Right lobe of liver (tissue), 4 donors: ENCODE data around the gene NEB.
"Not testable (repeated sequence)": the region's sequence is repeated elsewhere in the genome, so short reads cannot be mapped to it uniquely, and the experiment has no call there.

Source experiments
- POLR2A ChIP-seq: fragments of 450-650 bp; IDR thresholded peaks from one replicate; pipeline ENCODE4 v1.6.1; 2017; ENCODE audit warnings: antibody characterized with exemption, mild to moderate bottlenecking
- TF ChIP-seq, protein P1 (sequence below), 4 donors: fragments of 200-600 bp in 3 of 4; fragments of 450-650 bp in 1 of 4; IDR thresholded peaks; one replicate each; pipeline versions ENCODE4 v1.5.1 to v1.8.0; 2016 to 2022; ENCODE audit warnings: antibody characterized with exemption in 4 of 4, mild to moderate bottlenecking in 2 of 4
- donor health status: DM: no; HTN: no; CAD: no.
- donor health status: DM: no; HTN: no; CAD: no.
- donor health status: DM: no; HTN: yes; CAD: no.

DNA sequence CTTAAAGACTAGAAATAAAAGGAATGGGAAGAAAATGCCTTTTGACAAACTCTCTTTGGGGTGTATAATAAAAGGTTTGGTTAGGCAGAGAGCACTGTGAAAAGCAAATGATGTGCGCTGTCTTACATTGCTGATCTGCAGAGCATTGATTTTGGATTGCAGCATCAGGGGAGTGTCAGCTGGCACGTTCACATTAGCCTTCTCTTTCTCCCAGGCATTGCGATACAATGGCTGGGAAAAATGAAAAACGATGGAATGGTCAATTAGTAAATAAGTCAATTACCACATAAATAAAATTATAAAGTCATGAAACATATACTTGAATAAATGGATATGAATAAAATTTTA is 142.4 kb downstream of the NEB start:
- TF ChIP-seq, protein P1, sequence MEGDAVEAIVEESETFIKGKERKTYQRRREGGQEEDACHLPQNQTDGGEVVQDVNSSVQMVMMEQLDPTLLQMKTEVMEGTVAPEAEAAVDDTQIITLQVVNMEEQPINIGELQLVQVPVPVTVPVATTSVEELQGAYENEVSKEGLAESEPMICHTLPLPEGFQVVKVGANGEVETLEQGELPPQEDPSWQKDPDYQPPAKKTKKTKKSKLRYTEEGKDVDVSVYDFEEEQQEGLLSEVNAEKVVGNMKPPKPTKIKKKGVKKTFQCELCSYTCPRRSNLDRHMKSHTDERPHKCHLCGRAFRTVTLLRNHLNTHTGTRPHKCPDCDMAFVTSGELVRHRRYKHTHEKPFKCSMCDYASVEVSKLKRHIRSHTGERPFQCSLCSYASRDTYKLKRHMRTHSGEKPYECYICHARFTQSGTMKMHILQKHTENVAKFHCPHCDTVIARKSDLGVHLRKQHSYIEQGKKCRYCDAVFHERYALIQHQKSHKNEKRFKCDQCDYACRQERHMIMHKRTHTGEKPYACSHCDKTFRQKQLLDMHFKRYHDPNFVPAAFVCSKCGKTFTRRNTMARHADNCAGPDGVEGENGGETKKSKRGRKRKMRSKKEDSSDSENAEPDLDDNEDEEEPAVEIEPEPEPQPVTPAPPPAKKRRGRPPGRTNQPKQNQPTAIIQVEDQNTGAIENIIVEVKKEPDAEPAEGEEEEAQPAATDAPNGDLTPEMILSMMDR (IDR thresholded peaks at IDR 0.05): not testable (repeated sequence)
- TF ChIP-seq POLR2A: not testable (repeated sequence)
